GM21381 (cell line): Measurements from ENCODE around the gene TPPP3.
"Not testable (repeated sequence)": the region's sequence is repeated elsewhere in the genome, so short reads cannot be mapped to it uniquely, and the experiment has no call there.

ENCODE experiments used
- ATAC-seq: cut with Tn5 transposase; IDR thresholded peaks from one replicate; pipeline ENCODE4 v1.9.1; 2021; ENCODE audit warnings: mild to moderate bottlenecking, moderate library complexity; ENCODE audit not compliant: unreplicated experiment

Gene TPPP3

DNA sequence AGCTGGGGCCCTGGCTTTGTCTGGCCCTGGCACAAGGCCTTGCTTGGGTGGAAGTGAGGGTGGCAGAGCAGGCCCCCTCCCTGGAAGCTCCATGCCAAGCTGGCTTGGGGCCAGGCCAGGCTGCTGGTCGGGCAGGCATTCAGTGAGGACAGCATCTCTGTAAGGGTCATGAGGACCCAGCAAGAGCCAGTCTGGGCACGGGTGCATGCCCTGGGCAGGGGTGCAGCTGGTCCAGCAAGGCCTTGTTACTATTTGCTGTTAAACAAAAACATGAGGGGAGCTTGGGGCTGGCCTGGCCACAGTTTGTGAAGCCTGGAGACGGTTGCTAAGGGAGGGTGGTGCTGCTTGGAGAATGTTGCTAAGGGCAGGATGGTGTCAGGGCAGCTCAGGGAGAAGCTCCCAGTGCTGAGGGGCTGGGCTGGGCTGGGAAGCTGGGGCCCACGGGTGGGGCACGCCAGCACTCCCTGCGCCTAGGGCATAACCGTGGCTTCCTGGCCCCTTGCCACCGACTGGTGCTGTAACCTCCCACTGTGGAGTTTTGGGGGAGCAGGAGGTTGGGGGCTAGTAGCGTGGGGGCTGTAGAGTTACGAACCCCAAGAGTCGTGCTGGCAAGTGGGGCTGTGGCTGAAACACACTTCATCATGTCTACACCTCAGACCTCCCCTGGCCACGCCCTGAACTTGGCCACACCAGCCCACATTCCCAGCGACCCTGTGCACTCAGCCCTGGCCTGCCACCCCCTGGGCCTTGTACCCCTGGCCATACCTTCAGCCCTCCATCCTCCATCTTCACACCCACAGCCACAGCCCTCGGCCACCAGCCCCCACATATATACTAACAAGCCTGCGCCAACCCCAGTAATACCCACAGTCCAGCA lies 1.6 kb downstream of the TPPP3 start:
- no peak for ATAC-seq

DNA sequence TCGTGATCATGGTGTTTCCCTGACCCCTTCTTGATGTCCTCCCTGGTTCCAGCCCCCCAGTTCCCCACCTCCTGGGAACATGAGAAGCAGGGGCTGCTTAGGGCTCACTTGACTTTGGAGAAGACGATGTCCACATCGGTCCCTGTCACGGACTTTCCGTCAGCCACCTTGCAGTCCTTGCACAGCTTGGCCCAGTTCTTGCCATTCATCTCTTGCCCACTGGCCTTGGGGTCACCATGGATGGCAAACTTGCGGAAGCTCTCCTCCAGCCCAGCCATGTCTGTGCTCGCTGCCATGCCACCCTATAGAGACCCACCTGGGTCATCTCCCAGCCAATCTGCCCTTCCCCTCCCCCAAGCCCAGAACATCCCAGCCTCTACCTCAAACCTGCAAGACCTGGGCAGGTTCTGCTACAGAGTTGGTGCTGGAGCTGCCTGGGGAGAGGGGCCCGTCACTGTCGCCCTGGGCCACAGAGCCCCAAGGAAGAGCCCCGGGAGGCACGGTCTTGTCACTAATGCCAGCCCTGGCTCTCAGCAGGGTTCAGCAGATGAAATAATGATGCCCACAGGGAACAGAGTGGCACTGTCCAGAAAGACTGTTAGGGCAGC lies 2.4 kb downstream of the TPPP3 start:
- ATAC-seq, result no peak

DNA sequence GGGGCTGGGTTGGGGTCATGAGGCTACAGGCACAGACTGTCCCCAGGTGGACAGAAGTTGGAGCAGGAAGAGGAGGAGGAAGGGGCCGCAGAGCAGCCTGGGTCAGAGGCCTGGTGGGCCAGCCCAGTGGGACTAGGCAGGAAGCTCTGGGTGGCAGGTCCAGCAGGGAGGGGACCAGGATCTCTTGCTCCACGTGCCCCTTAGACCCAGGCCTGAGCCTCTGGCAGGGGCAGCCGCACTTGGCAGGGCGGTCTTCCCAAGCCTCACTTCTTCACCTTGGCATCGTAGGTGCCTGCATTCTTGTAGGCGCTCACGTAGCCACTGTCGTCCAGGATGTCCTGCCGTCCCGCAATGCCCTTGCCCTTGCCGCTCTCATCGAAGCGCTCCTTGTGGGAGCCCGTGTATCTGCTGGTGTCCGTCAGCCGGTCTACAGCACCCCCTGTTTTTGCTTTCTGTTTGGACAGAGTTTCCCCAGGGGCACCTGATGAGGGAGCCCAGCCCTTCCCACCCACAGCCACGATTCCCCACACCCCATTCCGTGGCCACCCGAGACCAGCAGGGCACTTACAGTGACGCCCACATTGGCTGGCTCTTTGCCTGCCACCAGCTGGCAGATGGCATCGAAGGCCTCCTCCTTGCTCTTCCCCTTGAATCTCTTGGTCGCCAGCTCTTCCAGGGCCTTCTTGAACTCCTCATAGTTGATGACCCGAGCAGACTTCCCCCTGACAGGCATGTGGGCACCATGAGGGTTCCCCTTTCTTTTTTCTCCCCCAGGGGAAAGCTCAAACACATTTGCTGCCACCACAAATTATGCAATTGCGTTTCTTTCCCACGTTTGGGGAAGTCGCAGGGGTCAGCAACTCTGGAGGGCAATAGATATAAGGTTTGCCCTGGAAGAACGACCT lies 3.1 kb downstream of the TPPP3 start:
- ATAC-seq, result no peak

- ATAC-seq, result no peak
These were observed 4.7 kb downstream of the TPPP3 start for GRCh38 chr16:67388591-67388990.

DNA sequence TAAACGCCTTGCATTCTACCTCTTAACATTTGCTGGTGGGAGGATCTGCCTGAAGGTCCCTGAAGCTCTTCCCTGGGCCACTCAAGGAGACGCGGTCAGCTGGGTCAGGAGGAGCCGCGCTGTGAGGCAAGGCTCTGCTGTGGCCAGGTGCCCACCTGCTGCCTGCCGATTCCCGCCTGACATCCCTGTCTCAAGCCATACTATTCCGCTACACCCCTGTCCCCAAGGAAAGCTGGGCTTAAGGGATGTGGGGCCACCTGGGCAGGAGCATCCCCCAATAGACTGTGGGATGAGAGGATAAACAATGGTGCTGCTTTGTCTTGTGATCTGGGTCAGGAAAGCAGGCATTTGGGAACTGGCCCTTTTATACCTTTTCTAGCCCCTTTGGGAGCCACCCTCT lies 5.1 kb downstream of the TPPP3 start:
- no peak for ATAC-seq

GRCh38 chr16:67387479-67388079 lies 5.7 kb downstream of the TPPP3 start:
- ATAC-seq, result no peak

GRCh38 chr16:67386861-67387455 lies 6.3 kb downstream of the TPPP3 start:
- no peak for ATAC-seq

DNA sequence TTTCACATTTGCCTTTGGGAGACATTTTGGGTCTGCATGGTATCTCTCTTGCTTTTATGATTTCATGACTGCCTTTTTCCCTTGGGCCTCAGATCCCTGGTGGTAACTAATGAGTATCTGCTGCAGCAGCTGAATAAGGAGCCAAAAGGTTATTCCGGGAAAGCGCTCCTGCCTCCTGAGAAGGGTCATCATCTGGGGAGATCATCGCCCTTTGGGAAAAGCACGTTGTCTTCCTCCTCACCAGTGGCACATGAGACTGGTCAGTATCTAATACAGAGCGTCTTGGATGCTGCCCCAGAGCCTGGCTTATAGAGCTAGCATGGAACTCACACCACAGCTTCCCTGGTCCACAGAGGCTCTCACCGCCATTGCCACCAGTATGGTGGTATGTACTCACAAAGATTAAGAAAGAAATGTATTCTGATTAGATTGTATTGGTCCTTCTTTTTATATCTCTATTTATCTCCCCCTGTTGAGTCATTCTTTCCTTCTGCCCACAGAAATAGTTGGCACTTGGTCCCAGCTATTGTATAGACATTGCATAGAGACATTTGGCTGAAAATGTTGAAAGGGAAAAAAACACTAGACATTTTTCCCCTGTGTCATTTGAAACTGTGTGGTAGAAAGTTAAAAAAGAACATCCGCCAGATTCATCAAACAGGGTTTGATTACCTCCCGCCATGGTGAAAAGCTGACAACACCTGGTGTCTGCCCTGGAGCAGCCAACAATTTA lies 8.4 kb downstream of the TPPP3 start:
- no peak for ATAC-seq

GRCh38 chr16:67383284-67383683 lies 10.0 kb downstream of the TPPP3 start:
- ATAC-seq, result no peak

GRCh38 chr16:67378642-67379041 lies 14.7 kb downstream of the TPPP3 start:
- no peak for ATAC-seq

GRCh38 chr16:67376012-67376411 lies 17.3 kb downstream of the TPPP3 start:
- ATAC-seq, result not testable (repeated sequence)

DNA sequence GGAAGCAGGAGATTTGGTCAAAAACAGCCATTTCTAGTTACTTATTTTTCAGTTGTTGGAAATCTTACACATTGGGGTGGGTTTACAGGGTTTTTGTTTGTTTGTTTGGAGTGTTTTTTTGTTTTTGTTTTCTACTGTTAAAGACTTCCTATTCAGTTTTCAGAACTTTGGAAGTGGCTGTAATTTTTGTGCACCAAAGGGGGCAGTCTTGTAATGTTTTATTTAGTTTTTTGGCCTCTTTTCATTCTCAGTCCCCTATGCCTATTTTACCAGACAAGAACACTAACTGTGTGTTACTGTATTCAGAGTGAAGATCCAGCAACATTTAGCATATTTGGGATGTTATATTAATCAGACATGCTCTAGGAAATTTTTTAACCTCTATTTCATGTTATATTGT lies 20.6 kb downstream of the TPPP3 start:
- no peak for ATAC-seq

DNA sequence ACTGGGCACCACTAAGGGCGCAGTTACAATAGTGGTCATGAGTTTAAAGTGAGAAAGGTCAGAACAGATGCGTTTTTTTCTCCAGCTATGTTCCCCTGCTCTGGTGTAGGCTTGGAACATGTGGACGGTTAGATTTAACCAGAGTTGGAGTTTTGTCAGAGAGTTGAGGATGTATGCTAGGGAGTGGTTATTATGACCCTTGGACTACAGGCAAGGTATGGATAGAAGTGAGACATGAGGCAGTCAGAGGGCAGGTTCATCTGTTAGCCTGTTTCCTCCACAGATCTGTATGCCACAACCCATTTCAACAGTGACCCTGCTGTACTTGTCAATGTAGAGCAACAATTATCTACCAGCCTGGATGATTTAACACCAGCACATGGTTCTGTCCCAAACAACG lies 22.6 kb downstream of the TPPP3 start:
- ATAC-seq, result no peak

- no peak for ATAC-seq
These were observed 28.6 kb downstream of the TPPP3 start for GRCh38 chr16:67364600-67365235.

DNA sequence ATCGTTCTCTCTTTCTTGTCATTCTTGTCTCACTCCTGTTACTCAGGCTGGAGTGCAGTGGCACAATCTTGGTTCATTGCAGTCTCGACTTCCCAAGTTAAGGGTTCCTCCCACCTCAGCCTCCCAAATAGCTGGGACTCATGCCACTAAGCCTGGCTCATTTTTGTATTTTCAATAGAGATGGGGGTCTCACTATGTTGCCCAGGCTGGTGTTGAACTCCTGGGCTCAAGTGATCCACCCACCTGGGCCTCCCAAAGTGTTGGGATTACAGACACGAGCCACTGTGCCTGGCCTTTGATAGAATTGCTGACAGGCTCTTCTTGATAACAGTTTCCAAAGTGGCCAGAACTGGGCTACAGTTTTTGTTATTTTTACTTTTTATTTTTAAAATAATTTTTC lies 32.3 kb downstream of the TPPP3 start:
- ATAC-seq, result no peak

GRCh38 chr16:67359540-67360269 lies 33.6 kb downstream of the TPPP3 start:
- not testable (repeated sequence) for ATAC-seq

- ATAC-seq, result no peak
These were observed 35.7 kb downstream of the TPPP3 start for GRCh38 chr16:67357561-67357960.

DNA sequence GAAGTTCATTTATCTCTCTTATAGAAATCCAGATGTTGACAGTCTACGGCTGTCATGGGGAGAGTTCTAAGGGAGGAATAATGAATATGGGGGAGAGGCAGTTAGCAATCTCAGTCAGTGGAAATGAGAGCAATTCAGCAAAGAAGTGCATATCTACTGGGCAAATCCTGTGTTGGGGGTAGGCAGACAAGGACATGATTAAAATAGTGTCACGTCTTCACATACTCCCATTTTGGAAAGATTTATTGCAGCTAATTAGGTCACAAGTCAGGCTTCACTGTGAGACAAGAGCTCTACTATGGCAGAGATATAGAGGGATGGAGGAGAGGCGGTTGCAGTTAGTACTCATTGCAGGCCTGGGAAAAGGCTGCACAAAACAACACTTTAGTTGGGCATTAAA lies 36.9 kb downstream of the TPPP3 start:
- ATAC-seq, result no peak

DNA sequence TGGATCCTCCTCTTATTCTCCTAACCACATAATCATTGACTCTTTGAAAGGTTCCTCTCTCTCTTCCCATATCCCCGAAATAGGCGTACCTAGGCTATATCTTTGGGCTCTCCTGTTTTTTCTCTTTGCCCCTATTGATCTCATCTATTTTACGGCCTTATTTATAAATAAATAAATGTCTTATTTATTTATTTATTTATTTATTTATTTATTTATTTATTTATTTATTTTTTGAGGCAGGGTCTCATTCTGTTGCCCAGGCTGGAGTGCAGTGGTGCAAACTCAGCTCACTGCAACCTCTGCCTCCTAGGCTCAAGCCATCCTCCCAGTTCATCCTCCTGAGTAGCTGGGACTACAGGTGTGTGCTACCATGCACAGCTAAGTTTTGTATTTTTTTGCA lies 40.8 kb downstream of the TPPP3 start:
- not testable (repeated sequence) for ATAC-seq
